GM18499 (cell line): ENCODE results near the gene CDH3.
"Not testable (repeated sequence)": the region's sequence is repeated elsewhere in the genome, so short reads cannot be mapped to it uniquely, and the experiment has no call there.

Experiments used
- ATAC-seq: cut with Tn5 transposase; IDR thresholded peaks from one replicate; pipeline ENCODE4 v1.9.1; 2021; ENCODE audit warnings: moderate number of reproducible peaks; ENCODE audit not compliant: insufficient read depth, unreplicated experiment

The CDH3 gene

GRCh38 chr16:68698091-68698490 lies 53.0 kb downstream of the CDH3 start:
- ATAC-seq = no peak

- ATAC-seq = no peak
Measured at GRCh38 chr16:68700120-68700519, 55.0 kb downstream of the CDH3 start.

DNA sequence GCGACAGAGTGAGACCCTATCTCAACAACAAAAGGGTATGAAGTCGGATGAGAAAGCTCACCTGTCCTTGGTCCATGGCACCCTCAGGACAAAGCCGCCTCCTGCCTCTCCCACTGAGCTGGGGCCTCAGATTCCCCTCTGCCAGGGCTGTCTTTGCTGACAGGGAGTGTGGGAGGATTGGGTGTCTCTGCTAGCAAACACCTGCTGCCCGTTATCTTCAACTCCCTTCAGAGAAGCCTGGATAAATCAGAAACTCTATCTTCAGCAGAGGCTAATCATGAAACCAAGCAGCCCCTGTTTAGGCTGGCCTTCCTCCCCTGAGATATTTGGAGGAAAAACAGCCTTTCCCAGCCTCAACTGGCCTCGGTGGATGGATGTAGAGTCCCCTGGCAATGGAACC lies 55.7 kb downstream of the CDH3 start:
- no peak for ATAC-seq

GRCh38 chr16:68704232-68704867 lies 59.2 kb downstream of the CDH3 start:
- no peak for ATAC-seq

- ATAC-seq = no peak
Measured at GRCh38 chr16:68707340-68708152, 62.4 kb downstream of the CDH3 start.

DNA sequence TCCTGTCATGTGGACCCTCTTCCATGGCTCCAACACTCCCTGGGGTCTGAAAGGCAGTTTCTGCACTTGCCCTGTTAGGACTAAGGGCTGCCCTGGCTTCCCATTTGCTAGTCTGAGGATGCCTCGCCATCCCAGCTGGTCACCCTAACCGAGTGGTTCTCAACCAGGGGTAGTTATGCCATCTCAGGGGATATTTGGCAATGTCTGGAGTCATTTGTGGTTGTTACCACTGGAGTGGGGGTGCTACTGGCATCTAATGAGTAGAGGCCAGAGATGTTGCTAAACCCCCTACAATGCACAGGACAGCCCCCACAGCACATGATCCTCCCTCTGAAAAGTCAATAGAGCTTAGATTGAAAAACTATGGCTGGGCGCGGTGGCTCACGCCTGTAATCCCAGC lies 65.1 kb downstream of the CDH3 start:
- no peak for ATAC-seq

- ATAC-seq = no peak
Measured at GRCh38 chr16:68711421-68712139, 66.5 kb downstream of the CDH3 start.

DNA sequence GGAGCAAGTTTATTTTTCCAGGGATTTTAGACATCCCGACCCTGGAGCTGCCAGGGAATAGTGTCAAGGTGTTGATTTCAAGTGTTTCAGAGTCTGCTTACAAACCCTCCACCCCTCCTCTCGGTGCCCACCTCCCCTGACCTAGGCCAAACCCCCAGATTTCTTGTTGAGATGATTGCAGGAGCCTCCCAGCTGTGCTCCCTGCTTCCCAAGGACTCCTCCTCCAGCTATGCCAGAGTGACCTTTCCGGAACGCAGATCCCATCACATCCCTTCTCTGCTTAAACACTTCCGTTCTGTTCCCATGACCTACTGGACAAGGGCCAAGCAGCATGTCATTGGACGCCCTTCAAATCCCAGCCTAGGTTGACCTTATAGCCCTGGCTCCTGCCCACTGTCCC lies 68.3 kb downstream of the CDH3 start:
- ATAC-seq = no peak

DNA sequence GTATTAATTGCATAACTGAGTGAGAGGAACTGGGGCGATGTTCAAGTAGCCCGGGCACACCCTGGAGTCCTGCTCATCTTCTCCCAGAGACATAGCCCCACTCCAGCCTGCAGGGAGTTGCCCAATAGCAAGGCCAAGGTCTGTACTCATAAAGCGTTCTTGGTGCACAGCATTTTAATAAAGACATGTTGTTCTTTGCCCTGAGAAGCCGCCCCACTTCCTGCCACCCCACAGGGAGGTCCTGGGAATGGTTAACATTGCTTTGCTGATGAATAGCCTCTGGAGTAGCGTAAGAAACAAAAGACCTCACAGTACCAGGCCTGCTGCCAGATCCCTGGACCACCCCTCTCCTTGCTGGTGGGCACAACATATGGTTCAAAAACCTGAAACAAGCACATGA lies 70.4 kb downstream of the CDH3 start:
- no peak for ATAC-seq

- not testable (repeated sequence) for ATAC-seq
Measured at GRCh38 chr16:68716516-68716915, 71.4 kb downstream of the CDH3 start.

GRCh38 chr16:68717684-68718083 lies 72.6 kb downstream of the CDH3 start:
- no peak for ATAC-seq

GRCh38 chr16:68718590-68718989 lies 73.5 kb downstream of the CDH3 start:
- ATAC-seq = no peak

- peak; percentile 80 for ATAC-seq
Measured at GRCh38 chr16:68719993-68720489, 74.9 kb downstream of the CDH3 start.

DNA sequence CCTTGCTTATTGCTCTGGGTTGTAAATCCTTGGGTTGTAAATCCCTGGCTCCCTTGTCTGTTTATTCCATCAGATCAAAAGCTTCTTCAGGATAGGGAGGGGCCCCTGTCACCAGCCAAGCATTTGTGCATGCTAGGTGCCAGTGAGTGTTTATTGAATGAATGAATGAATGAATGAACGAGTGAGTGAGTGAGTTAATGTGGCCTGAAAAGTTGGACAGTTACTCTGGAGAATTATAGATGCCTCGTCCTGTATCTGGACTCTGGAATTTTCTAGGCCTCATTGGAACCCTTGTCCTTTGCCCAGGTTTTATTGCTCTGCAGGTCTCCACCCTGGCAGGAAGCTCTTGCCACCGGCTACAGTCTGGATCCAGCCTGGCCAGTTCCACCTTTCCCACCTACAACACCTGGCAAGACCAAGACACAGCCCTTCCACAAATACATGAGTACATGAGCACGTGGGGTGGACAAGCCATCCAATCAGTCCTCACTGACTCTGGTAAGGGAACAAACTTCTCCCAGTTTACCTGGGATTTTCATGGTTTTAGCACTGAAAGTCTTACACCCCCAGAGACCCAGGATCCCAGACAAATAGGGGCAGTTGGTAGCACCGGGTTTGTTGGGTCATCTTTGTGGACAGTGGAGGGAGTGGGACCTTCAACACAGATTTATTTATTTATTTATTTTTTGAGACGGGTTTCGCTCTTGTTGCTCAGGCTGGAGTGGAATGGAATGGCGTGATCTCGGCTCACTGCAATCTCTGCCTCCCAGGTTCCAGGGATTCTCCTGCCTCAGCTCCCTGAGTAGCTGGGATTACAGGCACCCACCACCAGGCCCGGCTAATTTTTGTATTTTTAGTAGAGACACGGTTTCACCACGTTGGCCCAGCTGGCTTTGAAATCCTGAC lies 77.3 kb downstream of the CDH3 start:
- no peak for ATAC-seq

- ATAC-seq = no peak
Measured at GRCh38 chr16:68724797-68725196, 79.7 kb downstream of the CDH3 start.

- no peak for ATAC-seq
Measured at GRCh38 chr16:68728523-68728922, 83.4 kb downstream of the CDH3 start.

GRCh38 chr16:68731637-68732036 lies 86.5 kb downstream of the CDH3 start:
- ATAC-seq = no peak

- ATAC-seq = no peak
Measured at GRCh38 chr16:68732042-68732680, 87.1 kb downstream of the CDH3 start.

DNA sequence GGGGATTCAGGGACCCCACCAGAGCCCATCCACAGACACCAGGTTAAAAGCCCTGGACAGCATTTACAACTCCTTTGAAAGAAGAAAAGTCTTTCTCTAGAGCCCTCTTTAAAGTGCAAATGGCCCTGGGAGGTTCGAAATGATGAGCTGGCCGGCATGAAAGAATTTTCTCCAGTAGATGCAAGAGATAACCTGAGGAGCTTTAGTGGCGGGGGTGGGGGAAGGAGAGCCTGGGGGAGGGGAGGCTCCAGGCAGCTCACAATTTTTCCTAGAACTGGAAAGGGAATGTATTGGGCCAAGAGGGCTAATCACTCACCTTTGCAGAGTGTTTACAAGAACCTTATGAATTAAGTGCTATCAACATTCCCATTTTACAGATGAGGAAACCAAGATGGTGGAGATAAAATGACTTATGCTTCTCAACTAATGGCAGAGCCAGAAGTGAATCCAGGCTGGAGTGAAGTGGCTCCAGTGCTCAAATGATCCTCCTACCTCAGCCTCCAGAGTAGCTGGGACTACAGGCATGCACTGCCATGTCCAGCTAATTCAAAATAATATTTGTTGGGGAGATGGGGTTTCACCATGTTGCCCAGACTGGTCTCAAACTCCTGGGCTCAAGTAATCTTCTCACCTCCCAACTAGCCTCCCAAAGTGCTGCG lies 87.8 kb downstream of the CDH3 start:
- no peak for ATAC-seq
